ENCODE measurements around the gene HBB. TPM values are rescaled to one million over a fixed set of nuclear protein-coding genes. Genes with fewer than 3 reads are reported as not detected.

Gene HBB
- polyA plus RNA-seq, 10 donors = 173 to 2,168 (median 503) TPM

- no peak for DNase-seq
These were observed 3.4 kb upstream of the HBB start for GRCh38 chr11:5230266-5230665.

GRCh38 chr11:5229796-5230195, 2.9 kb upstream of the HBB start:
- no peak for DNase-seq

- no peak for DNase-seq
These were observed 2.5 kb upstream of the HBB start for GRCh38 chr11:5229356-5229755.

- no peak for DNase-seq
These were observed 1.3 kb upstream of the HBB start for GRCh38 chr11:5228124-5228523.

GRCh38 chr11:5227681-5228080, 810 bp upstream of the HBB start:
- no peak for DNase-seq

- no peak for DNase-seq
These were observed 1.4 kb downstream of the HBB start for GRCh38 chr11:5225480-5225871.

- DNase-seq = no peak
These were observed 2.1 kb downstream of the HBB start for GRCh38 chr11:5224538-5225479.

GRCh38 chr11:5223686-5224085, 3.2 kb downstream of the HBB start:
- DNase-seq = no peak

- DNase-seq = no peak
These were observed 3.7 kb downstream of the HBB start for GRCh38 chr11:5223146-5223545.

GRCh38 chr11:5210376-5210885, 16.4 kb downstream of the HBB start:
- no peak for DNase-seq

GRCh38 chr11:5204787-5205186, 22.1 kb downstream of the HBB start:
- DNase-seq = peak; percentile 8 to 43 (median 24)

- DNase-seq = no peak
These were observed 23.5 kb downstream of the HBB start for GRCh38 chr11:5203366-5203765.

- no peak for DNase-seq
These were observed 26.3 kb downstream of the HBB start, which contains the start of gene OR51V1 for GRCh38 chr11:5200582-5200981. TSS of gene OR51V1 (minus strand) at chr11:5200682. CDS start at chr11:5200682, 0 bp downstream.

GRCh38 chr11:5198285-5198684, 28.6 kb downstream of the HBB start:
- DNase-seq = no peak

- DNase-seq = no peak
These were observed 29.3 kb downstream of the HBB start for GRCh38 chr11:5197536-5197935.

- DNase-seq = no peak
These were observed 30.1 kb downstream of the HBB start for GRCh38 chr11:5196731-5197130.

GRCh38 chr11:5196067-5196466, 30.8 kb downstream of the HBB start:
- no peak for DNase-seq

- no peak for DNase-seq
These were observed 34.1 kb downstream of the HBB start for GRCh38 chr11:5192738-5193137.

- DNase-seq = no peak
These were observed 38.7 kb downstream of the HBB start for GRCh38 chr11:5188201-5188600.

- no peak for DNase-seq
These were observed 48.6 kb downstream of the HBB start for GRCh38 chr11:5178046-5178837.

Measured in muscle of back (tissue), 11 donors.